Transverse colon (tissue), 4 donors: ENCODE results near the gene COBLL1. TPM values are rescaled to one million over a fixed set of nuclear protein-coding genes. Genes with fewer than 3 reads are reported as not detected.

ENCODE experiments used
- DNase-seq: peaks from one replicate; pipeline ENCODE4 v3.0.0-alpha.2; 2019
- H3K27ac ChIP-seq, 4 donors: fragments of 200-600 bp; sonication (generic); 2 replicates each; pipeline ENCODE4 v1.5.1; 2016 to 2018; ENCODE audit warnings: inconsistent platforms in 4 of 4
- H3K27me3 ChIP-seq: fragments of 200-600 bp; sonication (generic); 2 replicates; pipeline ENCODE4 v1.5.1; 2017; ENCODE audit warnings: inconsistent platforms
- H3K36me3 ChIP-seq, 4 donors: fragments of 200-600 bp; sonication (generic); 2 replicates each; pipeline ENCODE4 v1.5.1; 2017 to 2019; ENCODE audit warnings: inconsistent platforms in 4 of 4
- H3K4me1 ChIP-seq, 4 donors: fragments of 200-600 bp; sonication (generic); 2 replicates each; pipeline ENCODE4 v1.5.1; 2017 to 2020; ENCODE audit warnings: inconsistent platforms in 4 of 4
- H3K4me3 ChIP-seq, 4 donors: fragments of 200-600 bp; sonication (generic); 1 replicate in 1 of 4; 2 replicates in 3 of 4; pipeline versions ENCODE4 v1.5.1 to v1.6.1; 2017 to 2019; ENCODE audit warnings: inconsistent platforms in 4 of 4
- H3K9me3 ChIP-seq, 2 donors: fragments of 200-600 bp; sonication (generic); 2 replicates each; pipeline ENCODE4 v1.5.1; 2017 to 2019; ENCODE audit warnings: inconsistent platforms in 2 of 2
- EP300 ChIP-seq: sonication (generic); formaldehyde crosslinking; IDR thresholded peaks from one replicate; pipeline ENCODE4 v1.6.1; 2017; ENCODE audit warnings: antibody characterized with exemption, low read depth
- POLR2A ChIP-seq: fragments of 450-650 bp; IDR thresholded peaks from one replicate; pipeline ENCODE4 v1.6.1; 2016; ENCODE audit warnings: antibody characterized with exemption, mild to moderate bottlenecking, moderate library complexity
- POLR2AphosphoS5 ChIP-seq, 3 donors: sonication (generic); formaldehyde crosslinking; IDR thresholded peaks; one replicate each; pipeline ENCODE4 v1.6.1; 2016; ENCODE audit warnings: antibody characterized with exemption in 3 of 3
- WGBS, 2 donors: methylation state at CpG; one replicate each; pipeline ENCODE4 v1.1.5; 2018; ENCODE audit warnings: low coverage in 1 of 2; 5-methylcytosine and 5-hydroxymethylcytosine counted together
- in situ Hi-C, 4 donors: fragments of 200-750 bp; cut with MboI; loops; one replicate each; pipeline versions ENCODE4 v1.15.0 to v1.15.1; 2017; ENCODE audit warnings: low sequenced_read_pairs in 3 of 4, low pct_ligation_motif_present in 1 of 4, low pct_unique_long_range_greater_than_20kb in 1 of 4
- intact Hi-C: fragments of 100-400 bp; cut with DNase I; formaldehyde crosslinking; loops from one replicate; pipeline ENCODE4 v1.15.1; 2023; ENCODE audit warnings: low total_unique reads
- total RNA-seq, 4 donors: library from RNA; depleted of rRNA; stranded (reverse); fragments of >200 nt; gene quantifications; one replicate each; pipeline ENCODE4 v1.1.0, GENCODE V29; 2016
- TF ChIP-seq, protein P1 (sequence below), 5 experiments: fragments of 200-600 bp in 3 of 5; fragments of 450-650 bp in 2 of 5; sonication (generic) in 3 of 5; IDR thresholded peaks; 1 replicate in 2 of 5; 2 replicates in 3 of 5; pipeline ENCODE4 v1.5.1; 2016 to 2017; ENCODE audit warnings: antibody characterized with exemption in 5 of 5, inconsistent platforms in 3 of 5, mild to moderate bottlenecking in 2 of 5, moderate library complexity in 1 of 5

Gene COBLL1
- total RNA-seq, 4 donors from 2014 or later: 21.7 to 129 (median 30.7) TPM

DNA sequence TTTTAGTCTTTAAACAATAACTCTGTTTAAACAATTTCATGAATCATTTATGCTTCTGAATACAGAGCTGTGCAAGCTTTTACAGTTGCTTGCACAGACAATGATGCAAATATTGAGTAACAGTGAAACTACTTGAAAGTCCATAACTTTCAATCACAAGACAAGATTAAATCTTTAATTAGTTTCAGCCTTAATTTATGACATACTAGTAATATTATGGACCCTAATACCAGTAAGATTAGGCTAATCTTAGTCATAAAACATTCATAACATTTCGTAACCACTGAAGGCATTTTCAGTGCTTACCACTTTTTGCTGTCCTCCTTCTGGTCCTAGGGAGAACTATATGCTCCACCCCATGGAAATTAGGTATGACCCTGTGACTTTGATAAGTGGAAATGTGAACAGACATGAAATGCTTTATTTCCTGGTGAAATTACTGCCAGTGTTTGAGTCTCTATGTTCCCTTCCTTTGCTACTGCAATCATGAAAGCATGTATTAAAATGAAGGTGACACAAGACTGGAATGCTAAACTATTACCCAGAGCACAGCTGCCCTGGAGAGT lies 1.8 kb upstream of the COBLL1 start:
- 63 to 75% methylated on average over 1 of the region's 1 CpG for WGBS, 2 donors
- no peaks in the 10 kb centered on the region for H3K36me3 ChIP-seq
- H3K27me3 ChIP-seq: no peaks in the 10 kb centered on the region
- in situ Hi-C loops (no loop called here), intact Hi-C loops (loop anchor here (10.0 kb wide), 1 partner anchor 109 kb away; no protein-coding TSS in a partner anchor)
- H3K9me3 ChIP-seq: no peaks in the 10 kb centered on the region
- TF ChIP-seq POLR2AphosphoS5 (IDR thresholded peaks at IDR 0.05): no peak
- TF ChIP-seq POLR2A: no peak
- TF ChIP-seq, protein P1, sequence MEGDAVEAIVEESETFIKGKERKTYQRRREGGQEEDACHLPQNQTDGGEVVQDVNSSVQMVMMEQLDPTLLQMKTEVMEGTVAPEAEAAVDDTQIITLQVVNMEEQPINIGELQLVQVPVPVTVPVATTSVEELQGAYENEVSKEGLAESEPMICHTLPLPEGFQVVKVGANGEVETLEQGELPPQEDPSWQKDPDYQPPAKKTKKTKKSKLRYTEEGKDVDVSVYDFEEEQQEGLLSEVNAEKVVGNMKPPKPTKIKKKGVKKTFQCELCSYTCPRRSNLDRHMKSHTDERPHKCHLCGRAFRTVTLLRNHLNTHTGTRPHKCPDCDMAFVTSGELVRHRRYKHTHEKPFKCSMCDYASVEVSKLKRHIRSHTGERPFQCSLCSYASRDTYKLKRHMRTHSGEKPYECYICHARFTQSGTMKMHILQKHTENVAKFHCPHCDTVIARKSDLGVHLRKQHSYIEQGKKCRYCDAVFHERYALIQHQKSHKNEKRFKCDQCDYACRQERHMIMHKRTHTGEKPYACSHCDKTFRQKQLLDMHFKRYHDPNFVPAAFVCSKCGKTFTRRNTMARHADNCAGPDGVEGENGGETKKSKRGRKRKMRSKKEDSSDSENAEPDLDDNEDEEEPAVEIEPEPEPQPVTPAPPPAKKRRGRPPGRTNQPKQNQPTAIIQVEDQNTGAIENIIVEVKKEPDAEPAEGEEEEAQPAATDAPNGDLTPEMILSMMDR (IDR thresholded peaks at IDR 0.05): no peak
- no peak for TF ChIP-seq EP300
- H3K4me3 ChIP-seq: no peak overlapping the region
- no peak overlapping the region for H3K27ac ChIP-seq
- H3K4me1 ChIP-seq: peaks cover 0 to 33% (median 3%) of the 10 kb centered on the region in 4 donors
- no peak for DNase-seq

DNA sequence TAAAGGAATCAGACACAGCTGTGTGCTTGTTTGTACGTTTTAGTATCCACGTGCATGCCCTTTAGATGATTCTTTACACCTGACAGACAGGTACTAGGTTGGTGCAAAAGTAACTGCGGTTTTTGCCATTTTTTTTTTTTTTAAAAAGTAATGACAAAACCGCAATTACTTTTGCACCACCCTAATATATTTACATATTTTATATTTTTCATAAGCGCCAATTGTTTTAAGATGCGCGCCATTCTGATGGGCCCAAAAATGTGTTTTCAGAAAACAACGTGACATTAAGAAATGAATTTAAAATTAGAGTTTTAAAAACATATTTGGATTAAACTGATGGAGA lies 972 bp upstream of the COBLL1 start:
- intact Hi-C loops (loop anchor here (10.0 kb wide), 1 partner anchor 108 kb away; no protein-coding TSS in a partner anchor), in situ Hi-C loops (no loop called here)
- 48 to 50% methylated on average over 8 of the region's 8 CpGs for WGBS, 2 donors
- H3K27me3 ChIP-seq: no peaks in the 10 kb centered on the region
- H3K4me3 ChIP-seq: peak overlapping the region in 1 of 4 donors; percentile 80
- peak overlapping the region; percentile 91 to 95 (median 92) for H3K27ac ChIP-seq
- TF ChIP-seq EP300 (no peak), POLR2AphosphoS5 (IDR thresholded peaks at IDR 0.05) (no peak), POLR2A (no peak)
- TF ChIP-seq, protein P1 (IDR thresholded peaks at IDR 0.05): no peak
- DNase-seq: no peak
- H3K36me3 ChIP-seq: no peaks in the 10 kb centered on the region
- H3K4me1 ChIP-seq: peaks cover 0 to 33% (median 3%) of the 10 kb centered on the region in 4 donors
- H3K9me3 ChIP-seq: no peaks in the 10 kb centered on the region

- H3K4me3 ChIP-seq: peak overlapping the region; percentile 76 to 80 (median 78)
- in situ Hi-C loops: no loop called here
These were observed 499 bp downstream of the COBLL1 start for GRCh38 chr2:164840930-164841718.

DNA sequence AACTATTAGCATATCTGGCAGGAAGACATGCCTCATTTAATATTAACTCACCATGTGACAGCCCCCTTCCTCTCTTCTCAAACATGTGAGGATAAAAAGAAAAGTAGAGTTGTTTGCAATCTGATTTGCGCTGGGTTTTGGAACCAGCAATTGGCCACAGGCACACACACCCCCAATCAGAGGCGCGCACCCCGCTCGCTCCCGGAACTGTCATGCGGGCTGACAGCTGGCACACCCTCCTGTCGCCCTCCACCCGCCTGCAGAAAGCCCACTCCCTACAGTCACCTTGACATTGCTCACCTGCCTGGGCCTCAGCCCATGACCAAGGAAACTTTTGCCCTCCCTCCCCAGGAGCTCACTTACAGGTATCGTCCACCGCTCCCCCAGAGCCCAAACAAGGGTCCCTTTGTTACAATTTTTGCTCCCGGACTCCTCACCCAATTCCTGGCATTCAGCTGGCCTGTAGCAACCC lies 1.1 kb downstream of the COBLL1 start:
- TF ChIP-seq POLR2AphosphoS5 (IDR thresholded peaks at IDR 0.05) (no peak), POLR2A (peak; percentile 23), EP300 (no peak)
- TF ChIP-seq, protein P1 (IDR thresholded peaks at IDR 0.05): no peak
- WGBS, 2 donors: 5% methylated on average over 12 of the region's 12 CpGs; no CpG with 5 or more reads in 1 of the 2 donors
- H3K36me3 ChIP-seq: no peaks in the 10 kb centered on the region
- H3K27me3 ChIP-seq: no peaks in the 10 kb centered on the region
- H3K4me1 ChIP-seq: peaks cover 0 to 33% (median 3%) of the 10 kb centered on the region in 4 donors
- H3K4me3 ChIP-seq: peak overlapping the region; percentile 76 to 80 (median 78)
- in situ Hi-C loops: no loop called here
- H3K9me3 ChIP-seq: no peaks in the 10 kb centered on the region
- DNase-seq: peak; percentile 70
- intact Hi-C loops: loop anchor here (10.0 kb wide), 1 partner anchor 106 kb away; no protein-coding TSS in a partner anchor
- H3K27ac ChIP-seq: peak overlapping the region; percentile 91 to 95 (median 92)

More at GRCh38 chr2:164840930-164841718, 499 bp downstream of the COBLL1 start:
- TF ChIP-seq EP300 (no peak), POLR2AphosphoS5 (IDR thresholded peaks at IDR 0.05) (peak in 1 of 3 donors; percentile 19)
- TF ChIP-seq, protein P1 (IDR thresholded peaks at IDR 0.05): peak in 2 of 5 experiments; percentile 15 to 42
- intact Hi-C loops: loop anchor here (10.0 kb wide), 1 partner anchor 106 kb away; no protein-coding TSS in a partner anchor
- 0% methylated on average over 40 of the region's 90 CpGs; no CpG with 5 or more reads in 1 of the 2 donors for WGBS, 2 donors
- H3K27ac ChIP-seq: peak overlapping the region; percentile 91 to 95 (median 92)
- peak; percentile 81 for DNase-seq
- H3K27me3 ChIP-seq: no peaks in the 10 kb centered on the region
- no peaks in the 10 kb centered on the region for H3K9me3 ChIP-seq
- no peaks in the 10 kb centered on the region for H3K36me3 ChIP-seq
- peaks cover 0 to 33% (median 3%) of the 10 kb centered on the region in 4 donors for H3K4me1 ChIP-seq
